HepG2 (cell line): ENCODE data around the gene EGLN2. TPM values are rescaled to one million over a fixed set of nuclear protein-coding genes. Genes with fewer than 3 reads are reported as not detected.

Experiments used
- ATAC-seq: fragments of 200-7000 bp; cut with Tn5 transposase; 3 replicates; pipeline ENCODE4 v1.9.1; 2020; ENCODE audit warnings: mild to moderate bottlenecking, moderate library complexity
- BruUV-seq: library from RNA; stranded (reverse); fragments of 400-500 nt; replicated peaks from 2 replicates; lab custom pipeline; 2021; lab: Mats Ljungman, UMichigan
- CTCF ChIA-PET: fragments of 300-600 bp; formaldehyde crosslinking; extraction: SDS; loops from one replicate; lab custom pipeline; 2021; ENCODE audit warnings: low total read pairs, inconsistent platforms, low intra/inter-chr PET ratio; lab: Yijun Ruan, JAX
- POLR2A ChIA-PET: fragments of 350-600 bp; sonication (Branson Sonifier 250); formaldehyde crosslinking; loops from one replicate; lab custom pipeline; 2020; ENCODE audit warnings: antibody characterized with exemption, inconsistent platforms; lab: Yijun Ruan, JAX
- DNase-seq: peaks from one replicate; pipeline ENCODE4 v3.0.0-alpha.2; 2015; ENCODE audit warnings: low spot score
- FAIRE-seq: peaks from 3 replicates; lab custom pipeline; 2011; peaks lifted over from hg19 to GRCh38; lab: Jason Lieb, UNC
- H2AFZ ChIP-seq: one replicate; pipeline ENCODE4 v1.6.1; 2011; ENCODE audit warnings: low read length, inconsistent platforms
- H3K27ac ChIP-seq: fragments of 300-600 bp; 3 replicates; pipeline ENCODE4 v1.8.0; 2011; ENCODE audit warnings: mixed run types, mild to moderate bottlenecking, mixed read lengths, low read length, inconsistent platforms; ENCODE audit not compliant: insufficient read depth; ENCODE audit errors: extremely low read length
- H3K27me3 ChIP-seq, 2 experiments: fragments of 200-600 bp in 1 of 2; 2 replicates in 1 of 2; 3 replicates in 1 of 2; pipeline versions ENCODE4 v1.6.0 to v1.8.0; 2011; ENCODE audit warnings: low read length in 2 of 2, mild to moderate bottlenecking in 2 of 2, moderate library complexity in 2 of 2, inconsistent platforms in 1 of 2; ENCODE audit not compliant: insufficient read depth in 2 of 2, control insufficient read depth in 1 of 2
- H3K36me3 ChIP-seq, 2 experiments: fragments of 200-600 bp in 1 of 2; replicated peaks in 1 of 2; 2 replicates in 1 of 2; 3 replicates in 1 of 2; pipeline versions ENCODE4 v1.5.1 to v1.8.0; 2011; ENCODE audit warnings: low read length in 2 of 2, inconsistent platforms in 1 of 2; ENCODE audit not compliant: insufficient read depth in 2 of 2, control insufficient read depth in 1 of 2
- H3K4me1 ChIP-seq: 2 replicates; pipeline ENCODE4 v1.5.1; 2012; ENCODE audit warnings: low read length, inconsistent platforms; ENCODE audit not compliant: insufficient read depth
- H3K4me2 ChIP-seq: 2 replicates; pipeline ENCODE4 v1.6.0; 2011; ENCODE audit warnings: low read depth, low read length, inconsistent platforms
- H3K4me3 ChIP-seq, 3 experiments: fragments of 200-600 bp in 1 of 3; sonication (generic), shearing (Covaris generic) in 1 of 3; replicated peaks in 1 of 3; 2 replicates each; pipeline ENCODE4 v1.5.1; 2011 to 2016; ENCODE audit warnings: low read length in 3 of 3, inconsistent platforms in 2 of 3, low read depth in 2 of 3, mild to moderate bottlenecking in 2 of 3, control low read depth in 1 of 3, mixed read lengths in 1 of 3; ENCODE audit not compliant: insufficient read depth in 1 of 3
- H3K79me2 ChIP-seq: one replicate; pipeline ENCODE4 v1.6.1; 2011; ENCODE audit warnings: low read length, inconsistent platforms; ENCODE audit not compliant: insufficient read depth
- H3K9ac ChIP-seq: 2 replicates; pipeline ENCODE4 v1.6.0; 2011; ENCODE audit warnings: mild to moderate bottlenecking, low read depth, low read length, inconsistent platforms; ENCODE audit not compliant: insufficient read depth
- H3K9me3 ChIP-seq: 2 replicates; pipeline ENCODE4 v1.5.1; 2012; ENCODE audit warnings: mild to moderate bottlenecking, low read length
- H4K20me1 ChIP-seq: 2 replicates; pipeline ENCODE4 v1.6.0; 2011; ENCODE audit warnings: inconsistent platforms, mild to moderate bottlenecking, low read length, moderate library complexity; ENCODE audit not compliant: insufficient read depth
- ATRX ChIP-seq: sonication (generic); formaldehyde crosslinking; IDR thresholded peaks from 2 replicates; pipeline ENCODE4 v1.4.0; 2020; ENCODE audit warnings: missing genetic modification reagents, borderline replicate concordance
- HMG20A ChIP-seq: IDR thresholded peaks from 2 replicates; pipeline ENCODE4 v1.6.1; 2016; ENCODE audit warnings: borderline replicate concordance
- HOXA5 ChIP-seq: sonication (generic); formaldehyde crosslinking; IDR thresholded peaks from 2 replicates; pipeline ENCODE4 v1.4.0; 2020; ENCODE audit warnings: missing genetic modification reagents
- ISL2 ChIP-seq: sonication (generic); formaldehyde crosslinking; IDR thresholded peaks from 2 replicates; pipeline ENCODE4 v1.5.0; 2020; ENCODE audit warnings: missing genetic modification reagents
- PHB2 ChIP-seq: fragments of 450-650 bp; IDR thresholded peaks from 2 replicates; pipeline ENCODE4 v1.6.1; 2018; ENCODE audit not compliant: partially characterized antibody
- POGZ ChIP-seq: sonication (generic); formaldehyde crosslinking; IDR thresholded peaks from 2 replicates; pipeline ENCODE4 v1.4.0; 2020; ENCODE audit warnings: mild to moderate bottlenecking, missing genetic modification reagents
- RFX5 ChIP-seq: IDR thresholded peaks from 2 replicates; pipeline ENCODE4 v1.6.1; 2011; ENCODE audit warnings: low read depth, low read length, improper control_type of control experiment
- RNF219 ChIP-seq: sonication (generic); formaldehyde crosslinking; IDR thresholded peaks from 2 replicates; pipeline ENCODE4 v1.5.0; 2020; ENCODE audit warnings: mild to moderate bottlenecking, missing genetic modification reagents
- SMAD9 ChIP-seq: sonication (generic); formaldehyde crosslinking; IDR thresholded peaks from 2 replicates; pipeline ENCODE4 v1.5.1; 2020; ENCODE audit warnings: mild to moderate bottlenecking, missing genetic modification reagents
- SP1 ChIP-seq, 2 experiments: fragments of 450-650 bp in 1 of 2; sonication (generic) in 1 of 2; formaldehyde crosslinking in 1 of 2; IDR thresholded peaks; 2 replicates each; pipeline versions ENCODE4 v1.4.0 to v1.6.1; 2016 to 2020; ENCODE audit warnings: missing genetic modification reagents in 1 of 2
- SP2 ChIP-seq: sonication (generic); formaldehyde crosslinking; IDR thresholded peaks from 2 replicates; pipeline ENCODE4 v1.5.1; 2020; ENCODE audit warnings: mild to moderate bottlenecking, missing genetic modification reagents
- ZBTB26 ChIP-seq: IDR thresholded peaks from 2 replicates; pipeline ENCODE4 v1.6.1; 2016; ENCODE audit warnings: missing compliant biosample characterization, missing genetic modification reagents, borderline replicate concordance
- ZFP41 ChIP-seq: sonication (generic); formaldehyde crosslinking; IDR thresholded peaks from 2 replicates; pipeline ENCODE4 v1.4.0; 2020; ENCODE audit warnings: mild to moderate bottlenecking, missing genetic modification reagents, borderline replicate concordance
- ZMAT3 ChIP-seq: sonication (generic); formaldehyde crosslinking; conservative IDR thresholded peaks from 2 replicates; pipeline ENCODE4 v1.7.0; 2021; ENCODE audit warnings: missing genetic modification reagents
- ZNF124 ChIP-seq: sonication (generic); formaldehyde crosslinking; IDR thresholded peaks from 2 replicates; pipeline ENCODE4 v1.4.0; 2020; ENCODE audit warnings: missing genetic modification reagents
- ZNF282 ChIP-seq: fragments of 450-650 bp; IDR thresholded peaks from 2 replicates; pipeline ENCODE4 v1.6.1; 2018; ENCODE audit not compliant: partially characterized antibody
- ZNF296 ChIP-seq: sonication (generic); formaldehyde crosslinking; conservative IDR thresholded peaks from 2 replicates; pipeline ENCODE4 v1.5.0; 2020; ENCODE audit warnings: mild to moderate bottlenecking, missing genetic modification reagents
- ZNF468 ChIP-seq: sonication (generic); formaldehyde crosslinking; IDR thresholded peaks from 2 replicates; pipeline ENCODE4 v1.8.0; 2022; ENCODE audit warnings: mild to moderate bottlenecking, moderate library complexity, missing genetic modification reagents
- ZNF773 ChIP-seq: sonication (generic); formaldehyde crosslinking; IDR thresholded peaks from 2 replicates; pipeline ENCODE4 v1.4.0; 2020; ENCODE audit warnings: missing genetic modification reagents, borderline replicate concordance
- WGBS: methylation state at CpG from one replicate; pipeline ENCODE4 v1.1.6; 2017; ENCODE audit warnings: low lambda C conversion rate; 5-methylcytosine and 5-hydroxymethylcytosine counted together
- in situ Hi-C: cut with HindIII; loops from 2 replicates; pipeline ENCODE4 v1.10.0; 2017; ENCODE audit warnings: low pct_unique_long_range_greater_than_20kb; ENCODE audit not compliant: extremely low pct_ligation_motif_present
- intact Hi-C: fragments of 100-400 bp; cut with micrococcal nuclease; formaldehyde crosslinking; loops from one replicate; pipeline ENCODE4 v1.10.0; 2022; ENCODE audit not compliant: unreplicated experiment
- polyA plus RNA-seq, 8 experiments: library from polyadenylated mRNA; depleted of rRNA in 3 of 8; stranded (reverse) in 7 of 8; unstranded in 1 of 8; fragments of >200 nt; fragmentation: Illumina TruSeq in 4 of 8; extraction: Trizol in 4 of 8; gene quantifications; 2 replicates each; pipeline versions ENCODE4 v1.2.1 to v1.2.3, GENCODE V29; 2011 to 2016; ENCODE audit warnings: low read depth in 4 of 8, missing spikeins in 1 of 8, mixed read lengths in 1 of 8; ENCODE audit not compliant: insufficient read depth in 1 of 8
- total RNA-seq, 5 experiments: library from RNA; depleted of rRNA; stranded (reverse); fragments of >200 nt; fragmentation: Illumina TruSeq; extraction: Trizol; gene quantifications; 2 replicates each; pipeline ENCODE4 v1.2.3, GENCODE V29; 2016; ENCODE audit warnings: low read depth in 1 of 5

EGLN2 gene
- total and polyA plus RNA-seq, 2 of the 13 experiments (the other 11 are each of a cell fraction or from before 2014, with no cell fraction given): 16.5 to 40.8 TPM

GRCh38 chr19:40786060-40787037 lies 12.6 kb upstream of the EGLN2 start:
- POLR2A ChIA-PET: interaction anchor here (0.6 to 1.6 kb wide), 5 partner anchors 8 to 36 kb away, joined by 3 to 7 read pairs (median 5); partner anchors contain the start of genes ACTMAP, RAB4B and SNRPA
- WGBS: 67% methylated on average over 14 of the region's 25 CpGs
- no peaks in the 10 kb centered on the region for H3K27me3 ChIP-seq
- FAIRE-seq (no peak), ATAC-seq (peak; percentile 31), DNase-seq (no peak)
- no peaks in the 10 kb centered on the region for H3K36me3 ChIP-seq
- intact Hi-C loops: no loop called here
- peaks cover 31% of the 10 kb centered on the region for H3K4me1 ChIP-seq
- no peak overlapping the region for H3K4me2 ChIP-seq
- TF ChIP-seq SMAD9 (CRISPR knock-in tag) (no peak), RFX5 (no peak), ZNF296 (no peak), RNF219 (no peak), POGZ (CRISPR knock-in tag) (no peak), HMG20A (CRISPR knock-in tag) (no peak), ZFP41 (CRISPR knock-in tag) (no peak), ISL2 (CRISPR knock-in tag) (no peak), ZNF282 (no peak), ZMAT3 (CRISPR knock-in tag) (no peak), ATRX (CRISPR knock-in tag) (no peak), HOXA5 (CRISPR knock-in tag) (no peak), ZNF468 (CRISPR knock-in tag) (no peak), SP1 (IDR thresholded peaks at IDR 0.05) (no peak), SP1 (CRISPR knock-in tag; IDR thresholded peaks at IDR 0.05) (no peak), PHB2 (no peak), ZNF773 (CRISPR knock-in tag) (no peak), SP2 (no peak), ZNF124 (CRISPR knock-in tag) (no peak), ZBTB26 (CRISPR knock-in tag) (no peak)
- in situ Hi-C loops: no loop called here
- no peak overlapping the region for H3K4me3 ChIP-seq
- H3K79me2 ChIP-seq: no peaks in the 10 kb centered on the region
- CTCF ChIA-PET: no interaction called here
- no peak overlapping the region for H3K9ac ChIP-seq
- no TSS peak for BruUV-seq
- H4K20me1 ChIP-seq: no peaks in the 10 kb centered on the region
- no peak overlapping the region for H3K27ac ChIP-seq
- no peak overlapping the region for H2AFZ ChIP-seq
- H3K9me3 ChIP-seq: no peaks in the 10 kb centered on the region
